Measurements from ENCODE around the gene FOXD1.

Gene FOXD1

GRCh38 chr5:73436535-73437100, 12.0 kb downstream of the FOXD1 start:
- no peak for TF ChIP-seq CTCF (IDR thresholded peaks at IDR 0.05; ENCODE audit: extremely low read depth, insufficient read depth, missing control alignments)
- in situ Hi-C loops (cut with MboI; ENCODE audit: low pct_unique_long_range_greater_than_20kb, low sequenced_read_pairs, unreplicated experiment) = loop anchor here (10.0 kb wide), 1 partner anchor 132 kb away; no protein-coding TSS in a partner anchor
- DNase-seq (ENCODE audit: low spot score) = no peak

GRCh38 chr5:73435759-73436534, 12.6 kb downstream of the FOXD1 start:
- no peak for TF ChIP-seq CTCF (IDR thresholded peaks at IDR 0.05; ENCODE audit: extremely low read depth, insufficient read depth, missing control alignments)
- no peak for DNase-seq (ENCODE audit: low spot score)
- in situ Hi-C loops (cut with MboI; ENCODE audit: low pct_unique_long_range_greater_than_20kb, low sequenced_read_pairs, unreplicated experiment) = loop anchor here (10.0 kb wide), 1 partner anchor 131 kb away; no protein-coding TSS in a partner anchor

- in situ Hi-C loops (cut with MboI; ENCODE audit: low pct_unique_long_range_greater_than_20kb, low sequenced_read_pairs, unreplicated experiment) = loop anchor here (10.0 kb wide), 1 partner anchor 130 kb away; no protein-coding TSS in a partner anchor
- DNase-seq (ENCODE audit: low spot score) = no peak
- no peak for TF ChIP-seq CTCF (IDR thresholded peaks at IDR 0.05; ENCODE audit: extremely low read depth, insufficient read depth, missing control alignments)
Observed at GRCh38 chr5:73434907-73435306, 13.7 kb downstream of the FOXD1 start.

- in situ Hi-C loops (cut with MboI; ENCODE audit: low pct_unique_long_range_greater_than_20kb, low sequenced_read_pairs, unreplicated experiment) = loop anchor here (10.0 kb wide), 1 partner anchor 130 kb away; no protein-coding TSS in a partner anchor
- TF ChIP-seq CTCF (IDR thresholded peaks at IDR 0.05; ENCODE audit: extremely low read depth, insufficient read depth, missing control alignments) = no peak
Observed at GRCh38 chr5:73434461-73434860, 14.1 kb downstream of the FOXD1 start.

GRCh38 chr5:73433982-73434342, 14.6 kb downstream of the FOXD1 start:
- no peak for TF ChIP-seq CTCF (IDR thresholded peaks at IDR 0.05; ENCODE audit: extremely low read depth, insufficient read depth, missing control alignments)
- in situ Hi-C loops (cut with MboI; ENCODE audit: low pct_unique_long_range_greater_than_20kb, low sequenced_read_pairs, unreplicated experiment) = loop anchor here (10.0 kb wide), 1 partner anchor 129 kb away; no protein-coding TSS in a partner anchor

More at GRCh38 chr5:73434461-73434860, 14.1 kb downstream of the FOXD1 start:
- no peak for DNase-seq (ENCODE audit: low spot score)

GRCh38 chr5:73433272-73433981, 15.2 kb downstream of the FOXD1 start:
- in situ Hi-C loops (cut with MboI; ENCODE audit: low pct_unique_long_range_greater_than_20kb, low sequenced_read_pairs, unreplicated experiment) = loop anchor here (10.0 kb wide), 1 partner anchor 129 kb away; no protein-coding TSS in a partner anchor
- no peak for TF ChIP-seq CTCF (IDR thresholded peaks at IDR 0.05; ENCODE audit: extremely low read depth, insufficient read depth, missing control alignments)
- no peak for DNase-seq (ENCODE audit: low spot score)

More at GRCh38 chr5:73433982-73434342, 14.6 kb downstream of the FOXD1 start:
- no peak for DNase-seq (ENCODE audit: low spot score)
